ENCODE results near the gene KRT74. TPM values are rescaled to one million over a fixed set of nuclear protein-coding genes. Genes with fewer than 3 reads are reported as not detected.

The KRT74 gene
- total and polyA plus RNA-seq, 2 of the 13 experiments (the other 11 are each of a cell fraction or from before 2014, with no cell fraction given), result not detected

GRCh38 chr12:52585946-52586345 lies 12.3 kb upstream of the KRT74 start (continued):
- TF ChIP-seq ZBED4 (CRISPR knock-in tag; IDR thresholded peaks at IDR 0.05; ENCODE audit: borderline replicate concordance) (no peak), MATR3 (CRISPR knock-in tag; IDR thresholded peaks at IDR 0.05) (no peak), YEATS4 (CRISPR knock-in tag; IDR thresholded peaks at IDR 0.05; ENCODE audit: borderline replicate concordance) (no peak), PAX8 (CRISPR knock-in tag; IDR thresholded peaks at IDR 0.05; ENCODE audit: borderline replicate concordance) (no peak)

GRCh38 chr12:52585066-52585465 lies 11.4 kb upstream of the KRT74 start:
- H3K9ac ChIP-seq (ENCODE audit: insufficient read depth, low read depth, low read length), result no peak overlapping the region
- no peak overlapping the region for H3K4me2 ChIP-seq (ENCODE audit: low read depth, low read length)
- peaks cover 5 to 32% of the 10 kb centered on the region in 2 experiments; a peak in 3 of 5 replicates for H3K27me3 ChIP-seq (ENCODE audit: control insufficient read depth in 1 of 2, insufficient read depth in 2 of 2, low read length in 2 of 2)
- intact Hi-C loops (cut with micrococcal nuclease; ENCODE audit: unreplicated experiment), result no loop called here
- H3K79me2 ChIP-seq (ENCODE audit: insufficient read depth, low read length), result no peaks in the 10 kb centered on the region
- ChIA-PET POLR2A (no interaction called here), CTCF (ENCODE audit: low intra/inter-chr PET ratio, low total read pairs) (interaction anchor here (2.5 kb wide), 1 partner anchor 396 kb away, joined by 15 read pairs; no protein-coding TSS in a partner anchor)
- no peaks in the 10 kb centered on the region for H3K9me3 ChIP-seq (ENCODE audit: low read length)
- H3K27ac ChIP-seq (ENCODE audit: extremely low read length, insufficient read depth, low read length), result no peak overlapping the region
- DNase-seq (ENCODE audit: low spot score) (no peak), ATAC-seq (no peak), FAIRE-seq (no peak)
- in situ Hi-C loops (cut with HindIII; ENCODE audit: extremely low pct_ligation_motif_present, low pct_unique_long_range_greater_than_20kb), result loop anchor here (10.0 kb wide), 1 partner anchor 400 kb away; no protein-coding TSS in a partner anchor
- H4K20me1 ChIP-seq (ENCODE audit: insufficient read depth, low read length), result no peaks in the 10 kb centered on the region
- BruUV-seq (replicated peaks), result no TSS peak
- no peak for TF ChIP-seq KLF16 (CRISPR knock-in tag; IDR thresholded peaks at IDR 0.05)
- TF ChIP-seq ZNF83 (CRISPR knock-in tag; IDR thresholded peaks at IDR 0.05; ENCODE audit: borderline replicate concordance), result no peak
- TF ChIP-seq SMC3 (IDR thresholded peaks at IDR 0.05; ENCODE audit: low read length), result no peak
- TF ChIP-seq GRHL1 (CRISPR knock-in tag; conservative IDR thresholded peaks at IDR 0.05), result no peak
- H3K36me3 ChIP-seq (replicated peaks in 1 of 2; ENCODE audit: control insufficient read depth in 1 of 2, insufficient read depth in 2 of 2, low read length in 2 of 2), result no peaks in the 10 kb centered on the region
- no peak overlapping the region for H2AFZ ChIP-seq (ENCODE audit: low read length)
- 3% methylated on average over 3 of the region's 3 CpGs for WGBS (ENCODE audit: low lambda C conversion rate)
- H3K4me3 ChIP-seq (replicated peaks in 1 of 3; ENCODE audit: insufficient read depth in 1 of 3, low read depth in 2 of 3, low read length in 3 of 3), result no peak overlapping the region
- H3K4me1 ChIP-seq (ENCODE audit: insufficient read depth, low read length), result no peaks in the 10 kb centered on the region

Measured in HepG2 (cell line).